A549 (cell line): ENCODE data around the gene SNTN. TPM values are rescaled to one million over a fixed set of nuclear protein-coding genes. Genes with fewer than 3 reads are reported as not detected.

Experiments
- ATAC-seq, 2 experiments: fragments of 200-7000 bp in 1 of 2; fragments of >200 bp in 1 of 2; cut with Nextera tagmentation in 1 of 2; cut with Tn5 transposase in 1 of 2; 3 replicates each; pipeline versions ENCODE4 v1.8.0 to v1.9.1; 2018 to 2020; ENCODE audit warnings: mild to moderate bottlenecking in 1 of 2, moderate library complexity in 1 of 2
- CTCF ChIA-PET: fragments of 300-600 bp; sonication (Branson Sonifier 250); formaldehyde crosslinking; extraction: SDS; loops from one replicate; lab custom pipeline; 2021; ENCODE audit warnings: antibody characterized with exemption, inconsistent platforms; lab: Yijun Ruan, JAX
- POLR2A ChIA-PET: fragments of 350-600 bp; formaldehyde crosslinking; extraction: SDS; loops from one replicate; lab custom pipeline; 2021; ENCODE audit warnings: antibody characterized with exemption, inconsistent platforms; lab: Yijun Ruan, JAX
- DNase-seq, 2 experiments: peaks; one replicate each; pipeline versions ENCODE4 v3.0.0 to v3.0.0-alpha.2; 2011 to 2016; ENCODE audit warnings: low read depth in 1 of 2, low spot score in 1 of 2
- FAIRE-seq: peaks from 2 replicates; lab custom pipeline; 2011; peaks lifted over from hg19 to GRCh38; lab: Jason Lieb, UNC
- H3K27ac ChIP-seq, 2 experiments: fragments of >200 bp; sonication (Bioruptor Twin); formaldehyde crosslinking; 3 replicates each; pipeline ENCODE4 v1.5.1; 2016 to 2017
- H3K4me1 ChIP-seq: fragments of >200 bp; sonication (Bioruptor Twin); formaldehyde crosslinking; 3 replicates; pipeline ENCODE4 v1.6.1; 2016
- H3K4me2 ChIP-seq: fragments of >200 bp; sonication (Bioruptor Twin); formaldehyde crosslinking; 3 replicates; pipeline ENCODE4 v1.6.1; 2016
- H3K4me3 ChIP-seq: fragments of >200 bp; sonication (Bioruptor Twin); formaldehyde crosslinking; 3 replicates; pipeline ENCODE4 v1.5.1; 2016
- H3K9me3 ChIP-seq: fragments of >200 bp; sonication (Bioruptor Twin); formaldehyde crosslinking; 3 replicates; pipeline ENCODE4 v1.6.1; 2016
- BHLHE40 ChIP-seq: IDR thresholded peaks from 2 replicates; pipeline ENCODE4 v1.6.1; 2012; ENCODE audit warnings: low read depth, low read length, inconsistent platforms
- CEBPB ChIP-seq, 2 experiments: fragments of >200 bp in 1 of 2; sonication (Bioruptor Twin) in 1 of 2; formaldehyde crosslinking in 1 of 2; IDR thresholded peaks; 2 replicates each; pipeline ENCODE4 v1.6.1; 2012 to 2016
- CHD4 ChIP-seq: fragments of 200-600 bp; sonication (generic); IDR thresholded peaks from 2 replicates; pipeline ENCODE4 v1.6.1; 2016; ENCODE audit warnings: antibody characterized with exemption, mild to moderate bottlenecking, borderline replicate concordance
- EHF ChIP-seq: fragments of 250-450 bp; sonication (Bioruptor Pico); IDR thresholded peaks from 2 replicates; pipeline ENCODE4 v1.5.0; 2020; ENCODE audit warnings: mild to moderate bottlenecking
- ELK1 ChIP-seq: fragments of 150-350 bp; IDR thresholded peaks from 2 replicates; pipeline ENCODE4 v1.6.1; 2014; ENCODE audit warnings: low read depth, mild to moderate bottlenecking, low read length
- FOSL2 ChIP-seq, 2 experiments: fragments of 450-650 bp in 1 of 2; fragments of >200 bp in 1 of 2; sonication (Bioruptor Twin) in 1 of 2; formaldehyde crosslinking; IDR thresholded peaks; 2 replicates each; pipeline versions ENCODE4 v1.5.0 to v1.6.1; 2016 to 2020; ENCODE audit warnings: mild to moderate bottlenecking in 1 of 2, moderate library complexity in 1 of 2
- HDAC2 ChIP-seq: fragments of 200-600 bp; sonication (generic); IDR thresholded peaks from 2 replicates; pipeline ENCODE4 v1.6.1; 2016
- HEYL ChIP-seq: fragments of 250-450 bp; sonication (Bioruptor Pico); IDR thresholded peaks from 2 replicates; pipeline ENCODE4 v1.8.0; 2021; ENCODE audit warnings: mild to moderate bottlenecking, moderate library complexity
- HOXB13 ChIP-seq: fragments of 250-450 bp; sonication (Bioruptor Pico); IDR thresholded peaks from 2 replicates; pipeline ENCODE4 v1.5.0; 2020; ENCODE audit warnings: low read depth, mild to moderate bottlenecking, moderate library complexity
- MAFK ChIP-seq: fragments of 450-650 bp; IDR thresholded peaks from 2 replicates; pipeline ENCODE4 v1.6.1; 2014; ENCODE audit not compliant: partially characterized antibody
- MAX ChIP-seq: IDR thresholded peaks from 2 replicates; pipeline ENCODE4 v1.6.1; 2012
- MAZ ChIP-seq: fragments of 150-350 bp; IDR thresholded peaks from 2 replicates; pipeline ENCODE4 v1.6.1; 2014; ENCODE audit warnings: antibody characterized with exemption, low read depth, low read length, borderline replicate concordance
- MYC ChIP-seq: IDR thresholded peaks from 2 replicates; pipeline ENCODE4 v1.6.1; 2012; ENCODE audit warnings: mild to moderate bottlenecking, inconsistent platforms, low read length, improper control_type of control experiment, borderline replicate concordance
- NFE2L2 ChIP-seq: fragments of 150-350 bp; conservative IDR thresholded peaks from 2 replicates; pipeline ENCODE4 v1.6.1; 2014; ENCODE audit warnings: low read length
- PBX3 ChIP-seq: IDR thresholded peaks from 2 replicates; pipeline ENCODE4 v1.6.1; 2012
- PHF8 ChIP-seq: fragments of 200-600 bp; sonication (generic); IDR thresholded peaks from 2 replicates; pipeline ENCODE4 v1.6.1; 2016; ENCODE audit warnings: low read depth, mild to moderate bottlenecking, antibody characterized with exemption, moderate library complexity, borderline replicate concordance
- RAD21 ChIP-seq, 2 experiments: fragments of >200 bp in 1 of 2; sonication (Bioruptor Twin) in 1 of 2; formaldehyde crosslinking in 1 of 2; IDR thresholded peaks in 1 of 2; conservative IDR thresholded peaks in 1 of 2; 2 replicates in 1 of 2; 3 replicates in 1 of 2; pipeline ENCODE4 v1.6.1; 2012 to 2018; ENCODE audit warnings: inconsistent platforms in 1 of 2
- SMC3 ChIP-seq: fragments of >200 bp; sonication (Bioruptor Twin); formaldehyde crosslinking; IDR thresholded peaks from 3 replicates; pipeline ENCODE4 v1.6.1; 2018; ENCODE audit warnings: inconsistent platforms
- SREBF2 ChIP-seq: fragments of 450-650 bp; IDR thresholded peaks from 2 replicates; pipeline ENCODE4 v1.6.1; 2014; ENCODE audit warnings: mild to moderate bottlenecking, moderate library complexity
- TP53 ChIP-seq: fragments of 250-450 bp; sonication (Bioruptor Pico); IDR thresholded peaks from 2 replicates; pipeline ENCODE4 v1.5.0; 2021; ENCODE audit warnings: mild to moderate bottlenecking, moderate library complexity
- ZNF302 ChIP-seq: fragments of 250-450 bp; sonication (Bioruptor Pico); IDR thresholded peaks from 2 replicates; pipeline ENCODE4 v1.9.0; 2021; ENCODE audit warnings: inconsistent platforms, mild to moderate bottlenecking, moderate library complexity
- ZSCAN20 ChIP-seq: fragments of 250-450 bp; sonication (Bioruptor Pico); IDR thresholded peaks from 2 replicates; pipeline ENCODE4 v1.8.0; 2022; ENCODE audit warnings: mild to moderate bottlenecking, moderate library complexity
- WGBS: methylation state at CpG from one replicate; pipeline ENCODE4 v1.1.6; 2017; ENCODE audit errors: missing lambda C conversion rate; 5-methylcytosine and 5-hydroxymethylcytosine counted together
- polyA plus RNA-seq, 4 experiments: library from polyadenylated mRNA; depleted of rRNA in 3 of 4; stranded (reverse); fragments of >200 nt; fragmentation: RNase III in 1 of 4; extraction: RNeasy Plus Mini Kit Qiagen cat#74134 plus additional on column Dnase treatment in 1 of 4; gene quantifications; 2 replicates in 3 of 4; 3 replicates in 1 of 4; pipeline ENCODE4 v1.2.3, GENCODE V29; 2011 to 2017
- TF ChIP-seq, protein P1 (sequence below): fragments of >200 bp; sonication (Bioruptor Twin); formaldehyde crosslinking; IDR thresholded peaks from 3 replicates; pipeline ENCODE4 v1.5.1; 2016

The SNTN gene
- polyA plus RNA-seq, 2 of the 4 experiments (the other 2 are of a cell fraction), result not detected

DNA sequence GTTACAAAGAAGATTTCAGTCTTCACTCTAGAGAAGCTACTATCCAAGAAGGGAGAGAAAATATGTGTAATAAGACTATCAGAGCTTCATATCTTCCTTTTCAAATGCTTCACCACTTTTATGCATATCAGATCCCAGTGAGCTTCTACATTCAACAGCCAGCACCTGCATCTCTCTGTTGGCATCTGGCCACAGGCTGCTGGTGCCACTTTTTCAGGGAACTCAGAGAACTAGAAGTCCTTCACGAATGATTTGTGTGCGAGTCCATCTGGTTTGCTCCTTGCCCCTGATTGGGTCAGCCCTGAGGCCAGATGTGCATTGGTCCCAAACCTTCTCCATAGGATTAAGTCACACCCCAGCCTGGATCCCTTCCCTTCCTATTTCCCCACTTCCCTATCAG, 22.1 kb downstream of the SNTN start:
- 0% methylated on average over 2 of the region's 2 CpGs for WGBS
- DNase-seq (no peak), ATAC-seq (no peak), FAIRE-seq (no peak)
- Histone ChIP-seq H3K4me2 (no peak overlapping the region), H3K4me1 (no peaks in the 10 kb centered on the region), H3K27ac (no peak overlapping the region), H3K9me3 (no peaks in the 10 kb centered on the region), H3K4me3 (no peak overlapping the region)
- CTCF ChIA-PET, result no interaction called here
- POLR2A ChIA-PET, result no interaction called here
- TF ChIP-seq HOXB13 (no peak), PHF8 (no peak), TP53 (CRISPR knock-in tag) (no peak), CEBPB (IDR thresholded peaks at IDR 0.05) (no peak), HDAC2 (no peak)

DNA sequence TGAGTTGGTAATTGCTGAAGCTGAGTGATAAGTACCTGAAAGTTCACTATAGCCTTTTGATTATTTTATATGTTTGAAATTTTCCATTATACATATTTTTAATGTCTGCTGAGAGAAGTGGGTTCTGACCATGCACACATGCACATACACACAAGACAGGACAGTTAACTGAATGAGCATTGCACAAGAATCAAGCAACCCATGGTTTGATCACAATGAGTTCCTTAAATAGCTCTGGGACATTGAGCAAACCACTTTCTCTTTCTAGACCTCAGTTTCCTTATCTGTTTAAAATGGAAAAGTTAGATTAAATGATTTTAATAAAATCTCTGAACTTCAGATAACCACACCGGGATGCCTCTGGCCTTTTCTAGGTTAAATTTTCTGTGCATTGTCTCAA, 26.7 kb downstream of the SNTN start:
- H3K9me3 ChIP-seq, result no peaks in the 10 kb centered on the region
- H3K4me2 ChIP-seq, result no peak overlapping the region
- no peak overlapping the region for H3K27ac ChIP-seq
- no peak for DNase-seq
- TF ChIP-seq MAFK (no peak), SREBF2 (no peak), HOXB13 (no peak), PBX3 (no peak), RAD21 (conservative IDR thresholded peaks at IDR 0.05 in 1 of 2, IDR thresholded peaks at IDR 0.05 in 1 of 2) (no peak), BHLHE40 (no peak), SMC3 (no peak)
- TF ChIP-seq, protein P1, sequence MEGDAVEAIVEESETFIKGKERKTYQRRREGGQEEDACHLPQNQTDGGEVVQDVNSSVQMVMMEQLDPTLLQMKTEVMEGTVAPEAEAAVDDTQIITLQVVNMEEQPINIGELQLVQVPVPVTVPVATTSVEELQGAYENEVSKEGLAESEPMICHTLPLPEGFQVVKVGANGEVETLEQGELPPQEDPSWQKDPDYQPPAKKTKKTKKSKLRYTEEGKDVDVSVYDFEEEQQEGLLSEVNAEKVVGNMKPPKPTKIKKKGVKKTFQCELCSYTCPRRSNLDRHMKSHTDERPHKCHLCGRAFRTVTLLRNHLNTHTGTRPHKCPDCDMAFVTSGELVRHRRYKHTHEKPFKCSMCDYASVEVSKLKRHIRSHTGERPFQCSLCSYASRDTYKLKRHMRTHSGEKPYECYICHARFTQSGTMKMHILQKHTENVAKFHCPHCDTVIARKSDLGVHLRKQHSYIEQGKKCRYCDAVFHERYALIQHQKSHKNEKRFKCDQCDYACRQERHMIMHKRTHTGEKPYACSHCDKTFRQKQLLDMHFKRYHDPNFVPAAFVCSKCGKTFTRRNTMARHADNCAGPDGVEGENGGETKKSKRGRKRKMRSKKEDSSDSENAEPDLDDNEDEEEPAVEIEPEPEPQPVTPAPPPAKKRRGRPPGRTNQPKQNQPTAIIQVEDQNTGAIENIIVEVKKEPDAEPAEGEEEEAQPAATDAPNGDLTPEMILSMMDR, result no peak
- no peak overlapping the region for H3K4me3 ChIP-seq
- FAIRE-seq, result no peak
- ChIA-PET CTCF (no interaction called here), POLR2A (no interaction called here)
- no peaks in the 10 kb centered on the region for H3K4me1 ChIP-seq
- ATAC-seq, result no peak
- 26% methylated on average over 1 of the region's 1 CpG for WGBS

DNA sequence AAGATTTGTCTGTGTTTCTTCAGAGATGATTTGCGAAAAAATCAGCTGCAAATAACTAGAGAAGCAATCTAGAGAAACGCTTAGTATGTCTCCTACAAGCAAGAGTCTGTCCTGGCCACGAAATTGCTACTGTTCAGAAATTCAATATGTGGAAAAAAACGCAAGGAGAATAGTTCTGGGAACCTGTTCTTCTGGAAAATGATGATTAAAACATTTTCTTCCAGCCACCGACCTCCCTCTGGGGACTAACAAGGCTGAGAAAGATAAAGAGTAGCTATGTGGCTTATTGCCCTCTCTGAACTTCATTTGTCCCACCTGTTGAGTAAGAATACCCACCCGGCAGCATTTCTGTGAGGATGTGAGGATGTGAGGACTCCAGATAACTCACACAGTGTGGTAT, 31.6 kb downstream of the SNTN start:
- ChIA-PET POLR2A (no interaction called here), CTCF (no interaction called here)
- H3K4me2 ChIP-seq, result no peak overlapping the region
- FAIRE-seq, result no peak
- H3K4me3 ChIP-seq, result no peak overlapping the region
- H3K4me1 ChIP-seq, result no peaks in the 10 kb centered on the region
- 15% methylated on average over 6 of the region's 6 CpGs for WGBS
- H3K9me3 ChIP-seq, result no peaks in the 10 kb centered on the region
- no peak for ATAC-seq
- TF ChIP-seq ELK1, result no peak
- DNase-seq, result no peak
- no peak overlapping the region for H3K27ac ChIP-seq

- no peak overlapping the region for H3K4me2 ChIP-seq
- CTCF ChIA-PET, result no interaction called here
- WGBS, result 0% methylated on average over 1 of the region's 2 CpGs
- ATAC-seq, result no peak
- H3K4me3 ChIP-seq, result no peak overlapping the region
- H3K9me3 ChIP-seq, result no peaks in the 10 kb centered on the region
- TF ChIP-seq ZSCAN20 (CRISPR knock-in tag) (no peak), FOSL2 (IDR thresholded peaks at IDR 0.05) (no peak), FOSL2 (CRISPR knock-in tag; IDR thresholded peaks at IDR 0.05) (no peak), MAZ (no peak), MYC (no peak), ZNF302 (CRISPR knock-in tag) (no peak), HEYL (CRISPR knock-in tag) (no peak), MAX (no peak), NFE2L2 (no peak), CHD4 (no peak), EHF (CRISPR knock-in tag) (no peak), PHF8 (no peak)
- TF ChIP-seq, all 56 proteins: peak for 0
- Histone ChIP-seq H3K4me1 (no peaks in the 10 kb centered on the region), H3K27ac (no peak overlapping the region)
- FAIRE-seq (no peak), DNase-seq (no peak)
- POLR2A ChIA-PET, result no interaction called here
Observed at GRCh38 chr3:63685340-63685739, 32.9 kb downstream of the SNTN start.
